ENCODE data around the gene STAT3.
A peak's percentile ranks its signal among the peaks of the same experiment; 100 is the strongest.

STAT3 gene

DNA sequence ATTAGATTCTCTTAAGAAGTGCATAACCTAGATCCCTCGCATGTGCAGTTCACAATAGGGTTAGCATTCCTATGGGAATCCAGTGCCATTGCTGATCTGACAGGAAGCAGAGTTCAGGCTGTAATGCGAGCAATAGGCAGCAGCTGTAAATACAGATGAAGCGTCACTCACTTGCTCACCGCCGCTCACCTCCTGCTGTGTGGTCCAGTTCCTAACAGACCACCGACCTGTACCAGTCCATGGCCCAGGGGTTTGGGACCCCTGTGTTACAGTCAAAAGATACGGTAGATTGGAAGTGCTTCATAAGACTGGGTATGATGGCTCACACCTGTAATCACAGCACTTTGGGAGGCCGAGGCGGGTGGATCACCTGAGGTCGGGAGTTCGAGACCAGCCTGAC is 97.1 kb downstream of the STAT3 start:
- no peak for TF ChIP-seq CTCF (IDR thresholded peaks at IDR 0.05; ENCODE audit: low read depth, low read length, missing control alignments)
- DNase-seq (ENCODE audit: extremely low read depth, low read depth) = no peak
- H3K4me3 ChIP-seq (replicated peaks; ENCODE audit: low read depth, low read length) = no peak overlapping the region

DNA sequence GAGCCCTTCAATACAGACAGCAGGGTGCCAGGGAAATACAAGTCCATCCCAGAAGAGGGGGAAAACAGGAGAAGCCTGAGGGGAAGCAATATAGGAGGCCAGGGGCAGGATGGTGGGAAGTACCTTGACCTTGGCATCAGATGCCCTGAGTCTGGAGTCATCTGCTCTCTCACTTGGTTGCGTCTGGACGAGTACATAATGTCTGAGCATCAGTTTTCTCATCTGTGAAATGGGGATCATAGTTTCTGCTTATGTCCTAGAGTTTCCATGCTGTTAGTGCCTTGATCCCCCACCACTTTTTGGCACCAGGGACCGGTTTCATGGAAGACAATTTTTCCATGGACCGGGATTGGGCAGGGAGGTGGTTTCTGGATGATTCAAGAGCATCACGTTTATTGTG is 97.7 kb downstream of the STAT3 start:
- DNase-seq (ENCODE audit: extremely low read depth, low read depth) = no peak
- no peak overlapping the region for H3K4me3 ChIP-seq (replicated peaks; ENCODE audit: low read depth, low read length)
- no peak for TF ChIP-seq CTCF (IDR thresholded peaks at IDR 0.05; ENCODE audit: low read depth, low read length, missing control alignments)

GRCh38 chr17:42289611-42290181 is 98.5 kb downstream of the STAT3 start:
- no peak overlapping the region for H3K4me3 ChIP-seq (replicated peaks; ENCODE audit: low read depth, low read length)

DNA sequence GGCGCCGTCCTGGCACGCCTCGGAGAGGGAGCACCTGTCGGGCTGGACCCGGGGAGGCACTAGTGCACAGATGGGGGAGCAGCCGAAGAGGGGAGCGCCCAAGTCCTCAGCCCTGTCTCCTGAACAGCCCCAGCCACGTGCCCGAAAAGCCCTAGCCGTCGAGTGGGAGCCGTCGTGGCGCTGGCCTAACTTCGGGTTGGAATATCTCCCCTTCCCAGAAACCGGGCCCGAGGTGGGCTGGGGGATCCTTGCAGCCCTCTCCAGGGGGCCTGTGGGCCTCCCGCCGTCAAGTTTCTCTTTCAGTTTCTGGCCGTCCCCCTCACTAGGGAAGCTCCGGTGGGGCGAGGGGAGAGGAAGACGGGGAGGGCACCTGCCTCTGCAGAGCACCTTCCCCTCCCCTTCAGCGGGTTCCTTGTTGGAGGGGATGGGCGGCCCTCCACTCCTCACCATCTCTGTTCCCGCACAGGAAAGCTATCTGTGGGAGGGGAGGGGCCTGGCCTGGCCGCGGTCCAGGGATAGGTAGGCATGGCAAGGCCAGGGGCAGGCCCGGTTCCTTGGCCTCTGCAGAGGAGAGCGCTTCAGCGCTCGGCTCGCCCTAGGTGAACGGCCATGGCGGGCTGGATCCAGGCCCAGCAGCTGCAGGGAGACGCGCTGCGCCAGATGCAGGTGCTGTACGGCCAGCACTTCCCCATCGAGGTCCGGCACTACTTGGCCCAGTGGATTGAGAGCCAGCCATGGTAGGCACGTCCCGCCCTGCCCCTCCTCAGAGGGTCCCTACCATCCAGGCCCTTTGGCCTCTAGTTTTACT is 99.2 kb downstream of the STAT3 start:
- TF ChIP-seq CTCF (IDR thresholded peaks at IDR 0.05; ENCODE audit: low read depth, low read length, missing control alignments) = no peak
- no peak overlapping the region for H3K4me3 ChIP-seq (replicated peaks; ENCODE audit: low read depth, low read length)
- no peak for DNase-seq (ENCODE audit: extremely low read depth, low read depth)

More at GRCh38 chr17:42289611-42290181, 98.5 kb downstream of the STAT3 start:
- DNase-seq (ENCODE audit: extremely low read depth, low read depth) = no peak
- TF ChIP-seq CTCF (IDR thresholded peaks at IDR 0.05; ENCODE audit: low read depth, low read length, missing control alignments) = no peak

GRCh38 chr17:42287977-42288802 is 100.1 kb downstream of the STAT3 start, which contains the start of gene STAT5A:
STAT5A (plus strand) TSS chr17:42288498; CDS start chr17:42289412, 914 bp downstream.
- no peak for TF ChIP-seq CTCF (IDR thresholded peaks at IDR 0.05; ENCODE audit: low read depth, low read length, missing control alignments)
- no peak for DNase-seq (ENCODE audit: extremely low read depth, low read depth)
- peak within 1 kb of the TSS; percentile 15; the same call in 1 of the 2 replicates for H3K4me3 ChIP-seq (replicated peaks; ENCODE audit: low read depth, low read length)

GRCh38 chr17:42287305-42287976 is 100.8 kb downstream of the STAT3 start:
- no peak overlapping the region for H3K4me3 ChIP-seq (replicated peaks; ENCODE audit: low read depth, low read length)
- no peak for DNase-seq (ENCODE audit: extremely low read depth, low read depth)
- TF ChIP-seq CTCF (IDR thresholded peaks at IDR 0.05; ENCODE audit: low read depth, low read length, missing control alignments) = no peak

All from HFF-Myc (cell line).